Renal cortical epithelial cell (primary cell): ENCODE measurements around the gene NCKAP1. TPM values are rescaled to one million over a fixed set of nuclear protein-coding genes. Genes with fewer than 3 reads are reported as not detected.
"Not testable (repeated sequence)": the region's sequence is repeated elsewhere in the genome, so short reads cannot be mapped to it uniquely, and the experiment has no call there.

ENCODE experiments used
- DNase-seq: peaks from one replicate; pipeline ENCODE4 v3.0.0-alpha.2; 2011; ENCODE audit warnings: low read depth
- total RNA-seq: library from RNA; depleted of rRNA; stranded (reverse); fragments of >200 nt; gene quantifications from 2 replicates; pipeline ENCODE4 v1.2.3, GENCODE V29; 2014

Gene NCKAP1
- total RNA-seq, 1 donor from 2014 or later: 333 TPM

GRCh38 chr2:182876653-182877052, 161.6 kb downstream of the NCKAP1 start:
- DNase-seq: not testable (repeated sequence)

- no peak for DNase-seq
Observed at GRCh38 chr2:182870227-182870626, 168.0 kb downstream of the NCKAP1 start.

GRCh38 chr2:182868054-182868796, 170.0 kb downstream of the NCKAP1 start:
- DNase-seq: no peak

- DNase-seq: no peak
Observed at GRCh38 chr2:182867426-182868053, 170.7 kb downstream of the NCKAP1 start.

- peak; percentile 38 for DNase-seq
Observed at GRCh38 chr2:182866461-182867406, 171.5 kb downstream of the NCKAP1 start, which contains the start of gene FRZB. Gene FRZB, minus strand, starts transcription at chr2:182866637. Its CDS starts 85 bp downstream, at chr2:182866552.

- no peak for DNase-seq
Observed at GRCh38 chr2:182866095-182866460, 172.2 kb downstream of the NCKAP1 start.

- DNase-seq: peak; percentile 44
Observed at GRCh38 chr2:182864949-182865570, 173.2 kb downstream of the NCKAP1 start.

GRCh38 chr2:182863642-182864041, 174.6 kb downstream of the NCKAP1 start:
- no peak for DNase-seq

GRCh38 chr2:182862091-182862490, 176.2 kb downstream of the NCKAP1 start:
- DNase-seq: no peak

- DNase-seq: no peak
Observed at GRCh38 chr2:182860858-182861257, 177.4 kb downstream of the NCKAP1 start.

Other genes with a start within 250 kb of the NCKAP1 start
- not detected in 2 replicates for gene FRZB, start 171.8 kb downstream of the NCKAP1 start, total RNA-seq
- gene DUSP19, start 40.3 kb upstream of the NCKAP1 start, total RNA-seq: 0.87 and 1.8 TPM in 2 replicates
- gene NUP35, start 86.0 kb upstream of the NCKAP1 start, total RNA-seq: 16.1 and 18.8 TPM in 2 replicates